OCI-LY1 (cell line): ENCODE data around the gene GAK.

Source experiments
- H2AFZ ChIP-seq: fragments of 200-600 bp; sonication (generic), shearing (Covaris generic); 2 replicates; pipeline ENCODE4 v1.6.0; 2014; ENCODE audit warnings: antibody characterized with exemption, mild to moderate bottlenecking, low read length
- H3F3A ChIP-seq: fragments of 200-600 bp; sonication (generic), shearing (Covaris generic); 2 replicates; pipeline ENCODE4 v1.6.0; 2014; ENCODE audit warnings: mild to moderate bottlenecking, antibody characterized with exemption, low read length, moderate library complexity; ENCODE audit not compliant: insufficient read depth
- H3K27ac ChIP-seq: fragments of 200-600 bp; sonication (generic); 2 replicates; pipeline ENCODE4 v1.5.1; 2014; ENCODE audit warnings: low read length, mixed run types, mild to moderate bottlenecking, low read depth; ENCODE audit not compliant: poor library complexity, severe bottlenecking
- H3K27me3 ChIP-seq: fragments of 200-600 bp; sonication (generic); 2 replicates; pipeline ENCODE4 v1.6.0; 2014; ENCODE audit warnings: antibody characterized with exemption, mild to moderate bottlenecking, low read length, moderate library complexity; ENCODE audit not compliant: insufficient read depth
- H3K36me3 ChIP-seq: fragments of 200-600 bp; sonication (generic); 2 replicates; pipeline ENCODE4 v1.6.1; 2014; ENCODE audit warnings: mild to moderate bottlenecking, antibody characterized with exemption, low read length, moderate library complexity, mixed read lengths; ENCODE audit not compliant: insufficient read depth
- H3K4me1 ChIP-seq: fragments of 200-600 bp; sonication (generic); 2 replicates; pipeline ENCODE4 v1.5.1; 2014; ENCODE audit warnings: mild to moderate bottlenecking, low read length, moderate library complexity; ENCODE audit not compliant: insufficient read depth, severe bottlenecking
- H3K4me2 ChIP-seq: fragments of 200-600 bp; sonication (generic), shearing (Covaris generic); 2 replicates; pipeline ENCODE4 v1.6.1; 2014; ENCODE audit warnings: low read length
- H3K4me3 ChIP-seq: fragments of 200-600 bp; sonication (generic); 2 replicates; pipeline ENCODE4 v1.5.1; 2014; ENCODE audit warnings: low read length, low read depth, mild to moderate bottlenecking, mixed read lengths; ENCODE audit not compliant: poor library complexity, severe bottlenecking
- H3K79me2 ChIP-seq: fragments of 200-600 bp; shearing (Covaris generic); 2 replicates; pipeline ENCODE4 v1.6.1; 2016; ENCODE audit warnings: mixed run types, low read length, mixed read lengths; ENCODE audit not compliant: insufficient read depth
- H3K9ac ChIP-seq: fragments of 200-600 bp; sonication (generic), shearing (Covaris generic); 2 replicates; pipeline ENCODE4 v1.6.1; 2014; ENCODE audit warnings: mild to moderate bottlenecking, low read length, mixed read lengths
- H3K9me2 ChIP-seq: fragments of 200-600 bp; sonication (generic), shearing (Covaris generic); 2 replicates; pipeline ENCODE4 v1.6.1; 2014; ENCODE audit warnings: low read depth, mild to moderate bottlenecking, low read length, mixed read lengths
- H3K9me3 ChIP-seq: fragments of 200-600 bp; shearing (Covaris generic); 2 replicates; pipeline ENCODE4 v1.6.1; 2014; ENCODE audit warnings: low read length, mixed read lengths
- H4K20me1 ChIP-seq: fragments of 200-600 bp; sonication (generic), shearing (Covaris generic); 2 replicates; pipeline ENCODE4 v1.6.0; 2016; ENCODE audit warnings: mild to moderate bottlenecking, low read length; ENCODE audit not compliant: insufficient read depth
- CTCF ChIP-seq: fragments of 200-600 bp; sonication (generic), shearing (Covaris generic); IDR thresholded peaks from 2 replicates; pipeline ENCODE4 v1.5.1; 2017; ENCODE audit warnings: mild to moderate bottlenecking, antibody characterized with exemption, low read length, moderate library complexity, mixed read lengths
- EZH2 ChIP-seq: fragments of 200-600 bp; sonication (generic), shearing (Covaris generic); IDR thresholded peaks from 2 replicates; pipeline ENCODE4 v1.8.0; 2017; ENCODE audit warnings: borderline replicate concordance, mixed run types, mild to moderate bottlenecking, antibody characterized with exemption, low read length, moderate library complexity, mixed read lengths

Gene GAK

DNA sequence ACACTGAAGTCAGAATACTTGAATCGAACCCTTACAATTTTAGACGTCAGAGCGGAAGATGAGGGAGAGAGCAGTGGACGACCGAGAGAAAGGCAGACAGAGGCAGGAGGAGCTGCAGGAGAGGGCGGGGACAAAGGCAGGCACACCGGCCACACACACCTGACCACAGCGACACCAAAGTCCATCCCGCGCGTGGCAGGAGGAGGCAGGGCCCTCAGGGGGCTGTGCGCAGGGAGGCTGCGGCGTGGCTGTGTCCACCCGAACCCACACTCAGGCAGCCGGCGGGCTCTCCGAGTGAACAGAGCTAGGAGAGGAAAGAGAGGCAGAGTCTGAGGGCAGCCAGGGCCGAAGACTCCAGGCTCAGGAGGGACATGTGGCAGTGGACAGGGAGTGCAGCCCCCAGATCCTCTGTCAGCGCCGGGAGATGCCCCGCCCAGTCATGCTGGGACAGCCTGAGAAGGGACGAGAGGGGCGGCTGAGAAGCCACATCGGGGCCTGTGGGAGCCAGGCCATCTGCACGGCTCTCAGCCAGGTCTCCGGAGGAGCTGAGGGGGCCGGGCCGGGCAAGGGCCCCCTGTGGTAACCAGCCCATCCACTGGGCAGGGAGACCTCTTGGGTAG is 20.1 kb downstream of the GAK start:
- Histone ChIP-seq H3K27ac (no peak overlapping the region), H3K27me3 (no peaks in the 10 kb centered on the region), H3K4me3 (no peak overlapping the region), H3K9me3 (no peaks in the 10 kb centered on the region), H3F3A (no peaks in the 10 kb centered on the region), H4K20me1 (no peaks in the 10 kb centered on the region), H3K79me2 (no peaks in the 10 kb centered on the region; the same call in 1 of the 2 replicates), H3K9ac (no peak overlapping the region), H3K4me2 (no peak overlapping the region), H3K4me1 (peaks cover 19% of the 10 kb centered on the region), H2AFZ (no peak overlapping the region), H3K9me2 (no peaks in the 10 kb centered on the region), H3K36me3 (no peaks in the 10 kb centered on the region; the same call in 1 of the 2 replicates)
- TF ChIP-seq EZH2 (no peak), CTCF (no peak)

DNA sequence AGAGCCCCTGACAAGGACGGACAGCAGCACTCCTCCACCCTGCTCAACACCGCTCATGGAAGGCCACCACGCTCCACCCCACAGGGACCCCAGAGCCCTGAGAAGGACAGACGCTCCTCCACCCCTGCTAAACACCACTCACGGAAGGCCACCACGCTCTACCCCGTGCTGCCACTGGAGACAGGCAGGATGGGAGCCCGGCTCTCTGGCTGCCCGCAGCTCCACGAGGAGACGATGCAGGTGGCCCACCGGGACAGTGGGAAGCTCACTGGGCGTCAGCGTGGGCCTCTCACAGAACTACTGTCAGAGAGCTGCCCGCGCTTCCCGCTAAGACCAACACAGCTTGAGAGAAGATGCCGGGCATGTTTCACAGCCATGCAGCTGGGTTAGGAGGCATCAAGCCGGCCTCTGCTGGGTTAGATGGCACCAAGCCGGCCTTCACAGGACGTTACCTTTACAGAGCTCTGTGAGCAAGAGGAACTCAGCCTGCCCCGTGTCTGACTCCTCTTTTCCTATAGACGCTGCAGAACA is 20.8 kb downstream of the GAK start:
- Histone ChIP-seq H3K9ac (no peak overlapping the region), H3K4me1 (peaks cover 19% of the 10 kb centered on the region), H3K9me3 (no peaks in the 10 kb centered on the region), H4K20me1 (no peaks in the 10 kb centered on the region), H3K4me3 (no peak overlapping the region), H3K36me3 (no peaks in the 10 kb centered on the region; the same call in 1 of the 2 replicates), H3F3A (no peaks in the 10 kb centered on the region), H3K27me3 (no peaks in the 10 kb centered on the region), H3K9me2 (no peaks in the 10 kb centered on the region), H2AFZ (no peak overlapping the region), H3K27ac (no peak overlapping the region), H3K4me2 (no peak overlapping the region), H3K79me2 (no peaks in the 10 kb centered on the region; the same call in 1 of the 2 replicates)
- TF ChIP-seq CTCF = no peak
- no peak for TF ChIP-seq EZH2

DNA sequence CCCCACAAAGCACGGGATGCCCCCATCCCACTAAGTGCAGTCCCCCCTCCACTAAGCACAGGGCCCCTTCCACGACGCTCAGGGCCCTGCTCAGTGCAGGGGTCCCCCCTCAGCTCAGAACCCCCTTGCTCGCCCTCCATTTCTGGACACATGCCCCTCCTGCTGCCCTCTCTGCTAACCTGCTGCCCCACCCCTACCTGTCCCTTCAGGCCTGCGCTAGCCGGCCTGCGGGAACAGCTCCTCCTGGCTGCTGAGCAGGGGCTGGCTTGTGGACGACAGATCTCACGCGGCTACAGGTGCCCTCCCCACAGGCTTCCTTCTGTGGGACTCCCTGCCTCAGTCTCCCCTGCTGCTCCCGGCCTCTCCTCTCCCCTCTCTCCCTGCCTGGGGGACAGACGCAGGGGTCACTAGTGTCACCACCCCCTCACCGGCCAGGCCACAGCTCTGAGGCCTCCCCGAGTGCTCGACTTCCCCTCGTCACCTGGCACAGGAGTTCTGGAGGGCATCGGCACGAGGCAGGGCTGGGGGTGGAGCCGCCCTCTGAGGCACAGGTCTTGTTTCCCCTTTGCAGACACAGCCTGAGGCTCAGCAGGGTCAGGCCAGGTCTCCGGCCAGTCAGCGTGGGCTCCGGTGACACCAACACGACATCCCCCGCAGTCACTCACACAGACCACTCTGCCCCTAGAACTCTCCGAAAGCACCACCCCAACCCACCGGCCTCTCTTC is 21.6 kb downstream of the GAK start:
- Histone ChIP-seq H3F3A (no peaks in the 10 kb centered on the region), H3K36me3 (no peaks in the 10 kb centered on the region; the same call in 1 of the 2 replicates), H2AFZ (no peak overlapping the region), H3K4me1 (peaks cover 11% of the 10 kb centered on the region), H3K9me2 (no peaks in the 10 kb centered on the region), H3K79me2 (no peaks in the 10 kb centered on the region; the same call in 1 of the 2 replicates), H4K20me1 (no peaks in the 10 kb centered on the region), H3K27ac (no peak overlapping the region), H3K27me3 (no peaks in the 10 kb centered on the region), H3K4me3 (no peak overlapping the region), H3K9ac (no peak overlapping the region), H3K9me3 (no peaks in the 10 kb centered on the region), H3K4me2 (no peak overlapping the region)
- TF ChIP-seq EZH2 = no peak
- TF ChIP-seq CTCF = no peak
